HL-60/S4 treated with phorbol 12-myristate 13-acetate at 8.2 ng/mL for 4 days and 3 days (cell line): ENCODE measurements around the gene TAAR5.
"Not testable (repeated sequence)": the region's sequence is repeated elsewhere in the genome, so short reads cannot be mapped to it uniquely, and the experiment has no call there.

Experiments
- in situ Hi-C: fragments of 300-500 bp; cut with MboI; formaldehyde crosslinking; loops from 2 replicates; pipeline ENCODE4 v1.15.0; 2022; ENCODE audit warnings: low sequenced_read_pairs

TAAR5 gene, protein sequence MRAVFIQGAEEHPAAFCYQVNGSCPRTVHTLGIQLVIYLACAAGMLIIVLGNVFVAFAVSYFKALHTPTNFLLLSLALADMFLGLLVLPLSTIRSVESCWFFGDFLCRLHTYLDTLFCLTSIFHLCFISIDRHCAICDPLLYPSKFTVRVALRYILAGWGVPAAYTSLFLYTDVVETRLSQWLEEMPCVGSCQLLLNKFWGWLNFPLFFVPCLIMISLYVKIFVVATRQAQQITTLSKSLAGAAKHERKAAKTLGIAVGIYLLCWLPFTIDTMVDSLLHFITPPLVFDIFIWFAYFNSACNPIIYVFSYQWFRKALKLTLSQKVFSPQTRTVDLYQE

DNA sequence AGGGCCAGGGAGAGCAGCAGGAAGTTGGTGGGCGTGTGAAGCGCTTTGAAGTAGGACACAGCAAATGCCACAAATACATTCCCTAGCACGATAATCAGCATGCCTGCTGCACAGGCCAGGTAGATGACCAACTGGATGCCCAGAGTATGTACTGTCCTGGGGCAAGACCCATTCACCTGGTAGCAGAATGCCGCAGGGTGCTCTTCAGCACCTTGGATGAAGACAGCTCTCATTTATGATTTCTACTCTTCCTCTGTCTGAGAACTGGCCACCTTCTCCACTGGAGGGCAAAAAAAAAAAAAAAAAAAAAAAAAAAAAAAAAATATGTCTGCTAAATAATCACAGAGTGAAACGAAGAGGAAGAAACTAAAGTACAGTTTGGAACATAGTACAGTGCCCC, at the start of gene TAAR5:
Gene TAAR5, minus strand, starts transcription at position 288 of the 400 bp plus-strand sequence. Its CDS starts 55 bp downstream, at position 233.
- in situ Hi-C loops = no loop called here

DNA sequence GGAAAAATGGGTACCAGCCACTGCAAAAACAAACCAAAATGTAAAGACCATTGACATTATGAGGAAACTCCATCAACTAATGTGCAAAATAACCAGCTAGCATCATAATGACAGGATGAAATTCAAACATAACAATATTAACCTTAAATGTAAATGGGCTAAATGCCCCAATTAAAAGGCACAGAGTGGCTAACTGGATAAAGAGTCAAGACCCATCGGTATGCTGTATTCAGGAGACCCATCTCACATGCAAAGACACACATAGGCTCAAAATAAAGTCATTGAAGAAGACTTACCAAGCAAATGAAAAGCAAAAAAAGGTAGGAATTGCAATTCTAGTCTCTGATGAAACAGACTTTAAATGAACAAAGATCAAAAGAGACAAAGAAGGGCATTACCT, 47.6 kb upstream of the TAAR5 start:
- in situ Hi-C loops = not testable (repeated sequence)

DNA sequence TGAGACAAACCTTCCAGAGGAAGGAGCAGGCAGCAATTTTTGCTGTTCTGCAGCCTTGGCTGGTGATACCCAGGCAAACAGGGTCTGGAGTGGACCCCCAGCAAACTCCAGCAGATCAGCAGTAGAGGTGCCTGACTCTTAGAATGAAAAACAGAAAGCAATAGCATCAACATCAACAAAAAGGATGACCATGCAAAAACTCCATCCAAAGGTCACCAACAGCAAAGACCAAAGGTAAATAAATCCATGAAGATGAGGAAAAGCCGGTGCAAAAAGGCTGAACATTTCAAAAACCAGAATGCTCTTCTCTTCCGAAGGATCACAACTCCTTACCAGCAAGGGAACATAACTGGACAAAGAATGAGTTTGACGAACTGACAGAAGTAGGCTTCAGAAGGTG, 46.4 kb upstream of the TAAR5 start:
- in situ Hi-C loops = not testable (repeated sequence)

DNA sequence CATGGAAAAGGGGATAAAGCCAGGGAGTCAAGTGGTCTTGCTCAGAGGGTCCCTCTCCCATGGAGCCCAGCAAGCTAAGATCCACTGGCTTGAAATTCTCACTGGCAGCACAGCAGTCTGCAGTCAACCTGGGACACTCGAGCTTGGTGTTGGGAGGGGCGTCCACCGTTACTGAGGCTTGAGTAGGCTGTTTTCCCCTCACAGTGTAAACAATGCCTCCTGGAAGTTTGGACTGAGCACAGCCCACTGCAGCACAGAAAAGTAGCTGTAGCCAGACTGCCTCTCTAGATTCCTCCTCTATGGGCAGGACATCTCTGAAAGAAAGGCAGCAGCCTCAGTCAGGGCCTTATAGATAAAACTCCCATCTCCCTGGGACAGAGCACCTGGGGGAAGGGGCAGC, 45.7 kb upstream of the TAAR5 start:
- in situ Hi-C loops = not testable (repeated sequence)

DNA sequence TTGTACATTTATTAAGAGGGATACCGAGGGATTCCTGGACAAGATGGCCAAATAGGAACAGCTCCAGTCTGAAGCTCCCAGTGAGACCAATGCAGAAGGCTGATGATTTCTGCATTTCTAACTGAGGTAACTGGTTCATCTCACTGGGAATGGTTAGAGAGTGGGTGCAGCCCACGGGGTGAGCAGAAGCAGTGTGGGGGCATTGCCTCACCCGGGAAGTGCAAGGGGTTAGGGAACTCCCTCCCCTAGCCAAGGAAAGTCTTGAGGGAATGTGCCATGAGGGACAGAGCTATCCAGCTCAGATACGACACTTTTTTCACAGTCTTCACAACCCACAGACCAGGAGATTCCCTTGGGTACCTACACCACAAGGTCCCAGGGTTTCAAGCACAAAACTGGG, 45.3 kb upstream of the TAAR5 start:
- in situ Hi-C loops = no loop called here

DNA sequence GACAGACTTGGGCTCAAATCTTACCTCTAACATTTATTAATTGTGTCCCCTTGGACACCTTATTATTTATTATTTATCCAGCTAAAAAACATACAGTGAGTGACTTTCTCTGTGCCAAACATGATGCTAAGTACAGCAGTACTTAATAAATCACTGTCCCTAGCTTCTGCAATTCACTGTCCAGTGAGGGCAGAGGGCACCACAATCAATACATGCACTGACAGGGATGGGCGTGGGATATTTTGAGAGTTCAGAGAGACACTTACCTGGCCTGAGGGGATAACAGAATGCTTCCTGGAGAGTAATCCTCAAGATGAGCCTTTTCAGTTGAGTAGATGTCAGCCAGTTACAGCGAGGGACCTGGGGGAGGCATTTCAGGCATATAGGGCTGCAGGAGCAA, 43.8 kb upstream of the TAAR5 start:
- in situ Hi-C loops = no loop called here

DNA sequence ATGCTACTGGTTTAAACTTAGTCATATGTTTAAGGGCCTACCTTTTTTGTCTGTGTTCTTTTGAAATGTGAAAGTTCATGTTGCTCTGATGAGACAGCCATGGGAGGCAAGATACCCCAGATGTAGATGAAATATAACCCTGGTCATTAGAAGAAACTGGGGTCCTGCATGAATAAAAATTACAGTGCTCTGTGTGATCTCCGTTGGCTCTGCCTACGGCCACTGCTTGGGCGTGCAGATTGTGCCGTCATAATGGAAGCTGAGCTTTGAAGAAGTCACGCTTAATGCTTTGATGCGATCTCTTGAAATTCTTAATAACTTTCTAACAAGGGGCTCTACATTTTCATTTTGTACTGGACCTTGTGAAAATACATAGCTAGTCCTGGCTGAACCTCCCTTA, 34.6 kb upstream of the TAAR5 start, which contains the start of gene TAAR2:
Gene TAAR2, minus strand, starts transcription at position 101 of the 400 bp plus-strand sequence. Its CDS starts 0 bp downstream, at position 101.
- in situ Hi-C loops = no loop called here

DNA sequence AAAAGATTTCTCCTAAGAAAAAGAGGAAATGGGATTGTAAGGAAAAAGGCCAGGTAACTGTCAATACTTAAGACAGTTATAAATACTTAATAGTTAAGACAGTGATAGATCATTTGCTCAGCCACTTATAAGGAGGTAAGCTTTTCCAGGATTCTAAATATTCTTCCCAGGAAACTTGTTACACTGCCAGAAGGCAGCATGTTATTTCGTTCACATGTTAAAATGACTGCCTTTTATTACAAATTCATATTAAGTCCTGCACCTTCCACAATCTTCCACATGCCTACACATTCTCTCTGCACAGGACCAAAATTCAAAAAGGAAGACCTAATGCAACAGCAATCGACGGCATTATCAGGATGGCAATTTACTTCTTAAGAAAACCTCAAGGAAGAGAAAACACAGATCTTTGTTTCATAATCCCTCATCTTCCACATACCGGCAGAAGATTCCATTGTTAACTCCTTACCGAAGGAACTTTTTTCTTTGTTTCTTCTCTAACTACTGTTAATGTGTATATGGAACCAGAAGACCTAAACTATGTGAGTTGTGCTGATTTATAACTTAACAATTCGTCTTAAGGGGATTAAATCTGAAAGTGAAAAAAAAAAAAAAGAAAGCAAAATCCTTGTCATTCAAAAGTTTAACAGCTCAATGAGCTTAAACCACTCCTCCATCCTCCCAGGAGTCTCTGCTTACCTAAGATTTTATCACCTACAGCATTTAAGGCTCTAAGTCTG, 33.7 kb upstream of the TAAR5 start:
- in situ Hi-C loops = no loop called here

DNA sequence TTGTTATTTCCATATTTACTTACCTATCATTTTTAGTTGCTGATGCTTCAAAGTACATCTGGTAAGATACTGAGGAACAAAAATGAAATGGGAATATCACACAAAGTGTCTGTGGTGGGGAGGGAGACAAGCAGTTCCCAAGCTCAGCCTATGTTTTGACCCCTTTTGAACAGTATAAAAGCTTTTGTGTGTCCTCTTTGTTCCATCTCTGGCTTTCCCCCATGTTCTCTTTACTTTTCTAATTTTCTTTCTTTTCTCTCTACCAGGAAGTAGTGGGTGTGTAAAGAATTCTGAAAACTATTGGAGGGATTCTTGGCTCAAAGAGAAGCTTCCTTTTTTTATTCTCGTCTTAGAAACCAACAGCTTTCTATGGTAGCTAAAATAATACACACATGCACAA, 27.1 kb upstream of the TAAR5 start:
- in situ Hi-C loops = no loop called here

DNA sequence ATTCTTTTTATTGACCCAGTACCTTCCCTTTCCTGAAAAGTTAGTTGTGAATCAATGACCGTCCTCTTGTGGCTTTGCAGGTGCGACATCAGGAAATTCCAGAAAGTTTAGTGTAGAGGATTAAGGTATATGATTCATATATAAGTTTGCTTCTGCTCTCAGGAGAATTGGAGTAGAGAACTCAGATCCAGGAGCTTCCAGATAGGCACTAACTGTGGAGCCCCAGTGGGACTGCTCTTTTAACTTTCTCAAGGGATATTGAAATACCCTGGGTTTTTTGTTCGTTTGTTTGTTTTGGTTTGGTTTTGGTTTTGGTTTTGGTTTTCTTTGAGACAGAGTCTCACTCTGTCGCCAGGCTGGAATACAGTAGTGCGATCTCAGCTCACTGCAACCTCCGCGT, 25.0 kb upstream of the TAAR5 start:
- in situ Hi-C loops = no loop called here

DNA sequence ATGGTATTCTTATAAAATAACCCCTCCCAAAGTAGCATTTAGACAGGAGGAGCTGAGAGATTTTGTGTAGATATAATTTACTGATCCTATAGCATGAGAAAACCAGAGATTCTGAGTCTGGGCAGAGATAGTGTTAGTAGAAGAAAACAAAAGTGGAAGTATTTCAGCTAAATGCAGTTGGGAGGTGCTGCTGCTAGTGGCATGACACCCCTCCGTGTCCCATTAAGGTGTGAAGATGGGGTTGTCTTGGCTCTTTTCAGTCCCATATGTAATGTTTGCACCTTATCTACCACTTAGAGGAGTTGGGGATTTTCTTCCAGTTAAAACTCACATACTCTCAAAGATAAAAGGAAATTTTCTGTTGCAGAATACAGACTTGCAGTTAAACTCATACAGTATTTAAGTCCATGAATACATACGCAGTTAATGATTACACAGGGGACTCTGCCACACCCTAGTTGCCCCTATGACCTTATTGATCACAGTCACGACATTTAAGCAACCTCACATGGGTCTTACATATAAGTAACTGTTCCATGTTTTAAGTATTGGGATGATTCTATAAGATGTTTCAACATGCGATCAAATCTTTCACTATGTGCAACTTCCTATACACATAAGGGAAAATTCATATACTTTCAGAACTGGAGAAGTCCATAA, 23.0 kb upstream of the TAAR5 start:
- in situ Hi-C loops = no loop called here

DNA sequence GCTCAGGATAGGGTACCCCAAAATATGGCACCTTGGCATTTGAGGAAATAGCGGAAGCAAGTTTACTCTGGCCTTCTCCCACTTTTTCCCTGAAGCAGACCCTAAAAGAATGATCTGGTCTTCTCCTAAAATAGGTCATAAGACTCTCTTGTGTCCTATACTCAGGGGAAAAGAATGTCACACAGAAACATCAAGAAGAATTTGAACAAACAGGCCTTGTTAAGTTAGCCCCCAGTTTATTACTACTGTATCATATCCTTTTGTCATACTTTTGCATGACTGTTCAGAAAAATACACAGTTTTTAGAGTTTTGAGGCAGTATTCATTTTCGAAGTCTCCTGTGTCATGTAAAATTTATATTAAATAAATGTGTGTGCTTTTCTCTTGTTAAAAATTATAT, 22.1 kb upstream of the TAAR5 start:
- in situ Hi-C loops = no loop called here

DNA sequence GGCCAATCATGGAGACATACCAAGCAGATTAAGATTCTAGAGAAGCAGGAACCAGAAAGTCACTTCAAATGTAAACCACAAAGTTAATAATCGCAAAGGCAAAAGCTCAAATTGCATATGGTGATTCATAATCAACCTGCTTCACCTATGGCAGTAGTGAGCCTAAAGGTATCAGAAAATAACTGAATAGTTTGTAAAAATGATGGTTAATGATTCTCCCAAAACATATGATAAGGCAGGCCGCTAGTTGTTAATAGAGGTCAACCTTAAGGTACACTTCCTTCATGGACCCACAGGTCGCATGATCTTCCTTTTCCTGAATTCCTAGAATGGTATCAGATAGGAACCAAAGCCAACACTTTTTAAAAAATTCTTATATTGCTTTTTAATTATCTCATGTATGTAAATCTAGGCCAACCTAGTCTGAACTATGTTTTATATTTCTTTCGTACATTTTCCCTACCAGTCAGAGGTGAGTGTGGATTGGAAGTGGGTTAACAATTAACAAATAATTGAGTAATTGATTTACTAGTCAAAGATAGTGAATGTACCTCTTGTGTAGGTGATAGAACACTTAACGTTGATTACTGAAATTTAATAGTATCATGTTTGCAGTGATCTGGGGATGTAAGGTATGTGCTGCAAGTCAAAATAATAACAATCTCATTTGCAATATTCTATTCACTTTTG, 18.1 kb upstream of the TAAR5 start:
- in situ Hi-C loops = no loop called here

DNA sequence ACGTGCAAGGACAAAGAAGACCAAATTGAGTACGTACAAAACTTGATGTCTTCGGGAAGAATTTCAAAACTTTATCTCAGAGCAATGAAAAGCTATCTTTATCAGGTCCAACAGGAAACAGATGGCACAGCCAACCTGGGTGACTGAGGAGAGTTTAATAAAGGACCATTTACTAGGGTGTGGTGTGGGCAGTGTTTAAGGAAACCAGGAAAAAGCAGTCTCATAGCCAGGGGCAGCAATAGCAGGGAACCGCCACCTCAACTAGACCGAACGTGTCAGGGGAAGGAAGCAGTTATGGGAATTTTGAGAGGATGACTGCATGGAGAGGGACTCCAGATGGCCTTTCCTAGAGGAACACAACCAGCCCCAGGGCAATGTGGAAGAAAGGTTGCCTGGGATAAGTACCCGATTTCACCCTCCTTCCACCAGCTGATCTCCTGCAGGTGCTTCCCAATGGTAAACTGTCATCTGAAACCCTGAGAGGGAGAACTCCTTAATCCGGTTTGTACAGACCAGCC, 15.2 kb upstream of the TAAR5 start:
- in situ Hi-C loops = no loop called here

DNA sequence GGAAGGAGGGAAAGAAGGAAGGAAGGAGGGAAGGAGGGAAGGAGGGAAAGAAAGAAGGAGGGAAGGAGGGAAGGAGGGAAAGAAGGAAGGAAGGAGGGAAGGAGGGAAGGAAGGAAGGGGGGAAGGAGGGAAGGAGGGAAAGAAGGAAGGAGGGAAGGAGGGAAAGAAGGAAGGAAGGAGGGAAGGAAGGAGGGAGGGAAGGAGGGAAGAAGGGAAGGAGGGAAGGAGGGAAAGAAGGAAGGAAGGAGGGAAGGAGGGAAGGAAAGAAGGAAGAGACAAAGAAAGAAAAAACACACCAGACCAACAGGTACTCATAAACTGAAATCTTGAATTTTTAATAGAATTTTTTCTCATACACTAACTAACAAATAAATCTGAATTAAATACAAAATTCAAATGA, 11.4 kb upstream of the TAAR5 start:
- in situ Hi-C loops = not testable (repeated sequence)

DNA sequence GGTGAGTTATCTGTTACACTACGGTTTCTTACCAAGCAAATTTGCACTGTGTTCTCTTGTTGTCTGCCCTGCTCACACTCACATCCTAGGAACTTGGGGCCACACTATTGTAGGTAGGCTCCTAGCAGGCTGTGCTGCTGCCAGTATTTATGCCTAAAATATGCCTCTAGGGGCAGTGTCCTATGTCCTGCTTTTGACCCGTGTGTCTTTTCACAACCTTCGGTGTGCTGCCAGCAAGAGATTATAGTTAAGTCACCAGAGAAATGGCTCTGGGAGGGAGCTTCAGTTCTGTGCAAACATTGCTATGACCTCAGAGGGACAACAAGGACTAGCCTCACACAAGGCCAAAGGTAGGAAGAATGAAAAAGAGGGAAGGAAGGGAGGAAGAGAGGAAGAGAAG, 8.9 kb upstream of the TAAR5 start:
- in situ Hi-C loops = no loop called here

DNA sequence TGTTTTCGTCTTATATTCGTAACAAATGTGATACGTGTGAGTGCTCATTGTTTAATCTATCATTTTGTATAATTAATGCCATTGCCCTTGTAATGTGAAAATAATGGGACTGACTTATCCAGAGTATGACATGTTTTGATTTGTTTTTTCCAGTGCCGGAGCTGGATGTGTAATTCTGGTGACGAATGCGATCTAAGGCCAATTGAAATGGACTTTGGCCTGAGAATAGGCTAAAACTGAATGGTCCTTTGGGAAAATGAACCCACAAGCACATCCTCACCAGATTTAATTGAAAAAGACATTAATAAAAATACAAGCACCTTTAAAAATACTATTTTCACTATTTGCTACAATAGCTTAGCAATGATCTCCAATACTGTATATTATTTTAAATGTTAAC, 6.7 kb upstream of the TAAR5 start:
- in situ Hi-C loops = no loop called here

DNA sequence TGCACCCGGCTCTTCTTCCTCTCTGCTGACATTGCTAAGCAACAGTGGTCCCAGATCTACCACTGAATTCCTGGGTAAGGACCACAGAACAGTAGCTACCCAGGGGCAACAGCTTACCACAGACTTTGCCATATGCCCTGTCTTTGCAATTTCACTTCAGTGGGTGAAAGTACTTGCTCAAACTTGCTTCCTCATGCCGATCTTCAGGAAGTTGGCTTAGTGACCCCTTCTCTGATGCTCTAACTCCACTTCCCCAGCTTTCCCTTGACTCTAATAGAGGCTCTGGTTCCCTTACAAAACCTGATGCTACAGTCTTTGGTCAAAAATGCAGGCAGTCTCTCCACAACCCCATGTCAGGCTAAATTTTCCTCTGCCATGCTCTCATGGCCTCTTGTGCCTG, 3.3 kb upstream of the TAAR5 start:
- in situ Hi-C loops = no loop called here

DNA sequence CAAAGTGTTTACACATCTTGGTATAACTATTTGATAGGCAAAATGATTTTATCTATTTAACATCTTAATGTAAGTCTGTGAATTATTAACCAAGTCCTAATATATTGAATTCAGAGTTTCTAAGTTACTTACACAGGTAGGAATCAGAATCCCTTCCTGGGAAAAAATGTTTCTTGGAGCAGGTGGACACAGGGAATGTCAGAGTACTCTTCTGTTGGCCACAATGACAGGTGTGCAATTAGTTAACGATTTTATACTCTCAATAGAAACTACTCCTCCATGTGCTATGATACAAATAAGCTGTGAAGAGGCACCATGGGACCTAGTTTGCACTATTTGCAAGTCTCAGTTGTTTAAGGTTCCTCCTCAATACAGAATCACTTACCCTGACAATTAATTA, 821 bp upstream of the TAAR5 start:
- in situ Hi-C loops = no loop called here

DNA sequence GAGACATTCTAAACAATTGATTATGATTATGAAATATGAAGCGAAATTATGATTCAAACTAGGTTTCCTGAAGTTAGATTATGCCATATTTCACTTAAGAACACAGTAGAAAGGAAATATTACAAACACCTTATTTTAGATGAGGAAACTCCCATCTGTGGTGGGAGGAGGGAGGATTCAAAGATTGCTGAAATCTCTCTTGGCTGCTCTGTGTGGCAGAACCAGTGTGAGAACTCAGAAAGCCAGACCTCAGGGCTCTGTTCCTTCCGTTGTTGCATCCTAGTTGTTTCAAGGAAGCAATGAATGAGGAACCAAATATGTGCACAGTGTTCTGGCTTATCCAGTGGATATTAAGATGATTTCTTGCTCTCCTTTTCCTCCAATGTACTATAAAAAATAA, 2.1 kb downstream of the TAAR5 start:
- in situ Hi-C loops = no loop called here

DNA sequence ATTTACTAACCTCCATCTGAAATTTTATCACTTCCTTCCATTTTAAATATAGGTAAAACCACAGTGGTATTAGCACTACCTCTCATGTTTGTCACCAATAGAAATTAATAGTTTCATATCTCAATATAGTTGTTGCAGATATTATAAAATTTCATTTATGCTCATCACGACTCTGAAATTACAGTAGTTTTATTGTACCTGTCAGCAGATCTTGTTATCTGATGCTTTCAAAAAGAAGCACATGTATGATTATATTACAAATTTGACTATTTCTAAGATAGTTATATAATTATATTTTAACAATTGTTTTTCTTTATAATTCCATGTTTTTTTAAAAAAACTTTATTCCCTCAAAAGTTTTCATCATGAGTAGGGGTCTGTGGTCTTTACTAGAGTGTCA, 4.8 kb downstream of the TAAR5 start:
- in situ Hi-C loops = no loop called here
